PC-3 (cell line): ENCODE data around the gene SLC8A1. TPM values are rescaled to one million over a fixed set of nuclear protein-coding genes. Genes with fewer than 3 reads are reported as not detected.
A peak's percentile ranks its signal among the peaks of the same experiment; 100 is the strongest.

Source experiments
- ATAC-seq: fragments of 200-7000 bp; cut with Tn5 transposase; 2 replicates; pipeline ENCODE4 v1.9.1; 2020; ENCODE audit warnings: mild to moderate bottlenecking, moderate library complexity
- BruUV-seq: library from RNA; stranded (reverse); fragments of 400-500 nt; replicated peaks from 2 replicates; lab custom pipeline; 2021; lab: Mats Ljungman, UMichigan
- CTCF ChIA-PET: fragments of 300-600 bp; sonication (Branson Sonifier 250); formaldehyde crosslinking; loops from one replicate; lab custom pipeline; 2022; ENCODE audit warnings: antibody characterized with exemption; lab: Charles Lee
- POLR2A ChIA-PET: fragments of 300-600 bp; sonication (Branson Sonifier 250); formaldehyde crosslinking; loops from one replicate; lab custom pipeline; 2022; ENCODE audit warnings: antibody characterized with exemption; ENCODE audit not compliant: unreplicated experiment; lab: Charles Lee
- DNase-seq: peaks from one replicate; pipeline ENCODE4 v3.0.0-alpha.2; 2015
- H2AFZ ChIP-seq: fragments of 300-600 bp; sonication (generic); 2 replicates; pipeline ENCODE4 v1.6.0; 2016; ENCODE audit warnings: antibody characterized with exemption, low read length
- H3F3A ChIP-seq: fragments of 300-600 bp; sonication (generic); one replicate; pipeline ENCODE4 v1.6.0; 2017; ENCODE audit warnings: antibody characterized with exemption, low read length, control low read depth, mild to moderate bottlenecking; ENCODE audit not compliant: unreplicated experiment
- H3K27ac ChIP-seq: fragments of 300-600 bp; sonication (generic); 2 replicates; pipeline ENCODE4 v1.5.1; 2016; ENCODE audit warnings: mild to moderate bottlenecking, low read length
- H3K27me3 ChIP-seq: fragments of 300-600 bp; sonication (generic); 2 replicates; pipeline ENCODE4 v1.6.1; 2016; ENCODE audit warnings: low read length, mixed read lengths
- H3K36me3 ChIP-seq: fragments of 300-600 bp; sonication (generic); 2 replicates; pipeline ENCODE4 v1.6.1; 2016; ENCODE audit warnings: low read depth, mixed run types, low read length, mixed read lengths
- H3K4me1 ChIP-seq: fragments of 300-600 bp; sonication (generic); 2 replicates; pipeline ENCODE4 v1.5.1; 2016; ENCODE audit warnings: low read length; ENCODE audit not compliant: insufficient read depth
- H3K4me2 ChIP-seq: fragments of 300-600 bp; sonication (generic); 2 replicates; pipeline ENCODE4 v1.6.0; 2016; ENCODE audit warnings: low read length
- H3K4me3 ChIP-seq: fragments of 300-600 bp; sonication (generic); 2 replicates; pipeline ENCODE4 v1.5.1; 2016; ENCODE audit warnings: mild to moderate bottlenecking, low read length, mixed read lengths
- H3K79me2 ChIP-seq: fragments of 300-600 bp; sonication (generic); 2 replicates; pipeline ENCODE4 v1.6.1; 2017; ENCODE audit warnings: low read length, mixed read lengths
- H3K9ac ChIP-seq: fragments of 300-600 bp; sonication (generic); 2 replicates; pipeline ENCODE4 v1.6.0; 2016; ENCODE audit warnings: mild to moderate bottlenecking, low read length
- H3K9me2 ChIP-seq: fragments of 300-600 bp; sonication (generic); replicated peaks from 2 replicates; pipeline ENCODE4 v1.6.1; 2016; ENCODE audit warnings: mixed run types, low read length, mixed read lengths
- H3K9me3 ChIP-seq: fragments of 300-600 bp; sonication (generic); 2 replicates; pipeline ENCODE4 v1.6.1; 2016; ENCODE audit warnings: low read length, mixed read lengths
- H4K20me1 ChIP-seq: fragments of 300-600 bp; sonication (generic); 2 replicates; pipeline ENCODE4 v1.6.1; 2016; ENCODE audit warnings: low read length, mixed read lengths
- CTCF ChIP-seq: fragments of 300-600 bp; sonication (generic); conservative IDR thresholded peaks from 2 replicates; pipeline ENCODE4 v1.5.1; 2017; ENCODE audit warnings: antibody characterized with exemption, low read depth, mild to moderate bottlenecking, low read length
- EZH2 ChIP-seq: fragments of 300-600 bp; sonication (generic); IDR thresholded peaks from one replicate; pipeline ENCODE4 v1.6.1; 2017; ENCODE audit warnings: antibody characterized with exemption, mild to moderate bottlenecking, low read length; ENCODE audit not compliant: unreplicated experiment
- EZH2phosphoT487 ChIP-seq: fragments of 300-600 bp; sonication (generic); IDR thresholded peaks from 2 replicates; pipeline ENCODE4 v1.6.1; 2018; ENCODE audit warnings: mild to moderate bottlenecking, antibody characterized with exemption, low read length, borderline replicate concordance
- intact Hi-C: fragments of 100-400 bp; cut with micrococcal nuclease; formaldehyde crosslinking; loops from 2 replicates; pipeline ENCODE4 v1.9.0; 2023
- total RNA-seq: library from RNA; depleted of rRNA; stranded (reverse); fragments of >200 nt; gene quantifications from 2 replicates; pipeline ENCODE4 v1.2.3, GENCODE V29; 2014

SLC8A1 gene
- total RNA-seq, 1 experiment from 2014 or later, result 1.3 TPM

DNA sequence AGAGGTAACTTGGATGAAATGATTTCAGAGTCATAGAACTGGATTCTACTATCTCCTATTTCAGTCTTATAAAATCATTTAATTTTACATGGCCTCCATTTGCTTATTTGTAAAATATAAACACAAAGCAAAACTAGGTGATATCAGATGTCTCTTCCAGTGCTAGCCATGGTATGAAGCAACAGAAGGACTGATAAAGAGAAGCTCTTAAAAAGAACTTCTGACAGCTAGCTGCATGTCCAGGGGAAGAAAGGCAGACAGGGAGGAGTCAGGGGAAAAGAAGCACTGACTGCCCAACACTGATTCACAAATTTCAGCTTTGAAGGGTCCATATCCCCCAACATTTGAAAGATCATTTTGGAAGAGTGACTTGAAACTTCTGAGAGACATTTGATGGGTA, 6.4 kb downstream of the SLC8A1 start:
- no peaks in the 10 kb centered on the region for H3K27me3 ChIP-seq
- H4K20me1 ChIP-seq, result no peaks in the 10 kb centered on the region
- no peaks in the 10 kb centered on the region for H3K36me3 ChIP-seq
- no peaks in the 10 kb centered on the region for H3F3A ChIP-seq
- ChIA-PET POLR2A (no interaction called here), CTCF (no interaction called here)
- H3K79me2 ChIP-seq, result no peaks in the 10 kb centered on the region
- H2AFZ ChIP-seq, result no peak overlapping the region
- no peaks in the 10 kb centered on the region for H3K4me1 ChIP-seq
- intact Hi-C loops, result no loop called here
- H3K4me2 ChIP-seq, result no peak overlapping the region
- no peak overlapping the region for H3K27ac ChIP-seq
- BruUV-seq, result no TSS peak
- H3K4me3 ChIP-seq, result no peak overlapping the region
- no peak overlapping the region for H3K9ac ChIP-seq
- DNase-seq (no peak), ATAC-seq (no peak)
- H3K9me3 ChIP-seq, result no peaks in the 10 kb centered on the region
- TF ChIP-seq EZH2 (no peak), CTCF (no peak), EZH2phosphoT487 (no peak)
- H3K9me2 ChIP-seq, result no peaks in the 10 kb centered on the region

DNA sequence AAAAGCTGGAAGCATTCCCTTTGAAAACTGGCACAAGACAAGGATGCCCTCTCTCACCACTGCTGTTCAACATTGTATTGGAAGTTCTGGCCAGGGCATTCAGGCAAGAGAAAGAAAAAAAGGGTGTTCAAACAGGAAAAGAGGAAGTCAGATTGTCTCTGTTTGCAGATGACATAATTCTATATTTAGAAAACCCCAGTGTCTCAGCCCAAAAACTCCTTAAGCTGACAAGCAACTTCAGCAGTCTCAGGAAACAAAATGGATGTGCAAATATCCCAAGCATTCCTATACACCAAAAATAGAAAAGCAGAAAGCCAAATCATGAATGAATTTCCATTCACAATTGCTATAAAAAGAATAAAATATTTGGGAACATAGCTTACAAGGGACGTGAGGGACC, 11.1 kb downstream of the SLC8A1 start:
- ATAC-seq (no peak), DNase-seq (no peak)
- H3K4me3 ChIP-seq, result no peak overlapping the region
- H4K20me1 ChIP-seq, result no peaks in the 10 kb centered on the region
- H3K27me3 ChIP-seq, result no peaks in the 10 kb centered on the region
- H3K4me2 ChIP-seq, result no peak overlapping the region
- H3K36me3 ChIP-seq, result no peaks in the 10 kb centered on the region
- H3K9ac ChIP-seq, result no peak overlapping the region
- H3K9me3 ChIP-seq, result no peaks in the 10 kb centered on the region
- intact Hi-C loops, result no loop called here
- no peak overlapping the region for H2AFZ ChIP-seq
- no peaks in the 10 kb centered on the region for H3K9me2 ChIP-seq
- ChIA-PET CTCF (no interaction called here), POLR2A (interaction anchor here (0.6 kb wide), 1 partner anchor 184 kb away, joined by 3 read pairs; no protein-coding TSS in a partner anchor)
- no peaks in the 10 kb centered on the region for H3F3A ChIP-seq
- BruUV-seq, result no TSS peak
- no peaks in the 10 kb centered on the region for H3K79me2 ChIP-seq
- H3K4me1 ChIP-seq, result peaks cover 10% of the 10 kb centered on the region
- TF ChIP-seq EZH2phosphoT487 (no peak), CTCF (no peak), EZH2 (no peak)
- H3K27ac ChIP-seq, result no peak overlapping the region

DNA sequence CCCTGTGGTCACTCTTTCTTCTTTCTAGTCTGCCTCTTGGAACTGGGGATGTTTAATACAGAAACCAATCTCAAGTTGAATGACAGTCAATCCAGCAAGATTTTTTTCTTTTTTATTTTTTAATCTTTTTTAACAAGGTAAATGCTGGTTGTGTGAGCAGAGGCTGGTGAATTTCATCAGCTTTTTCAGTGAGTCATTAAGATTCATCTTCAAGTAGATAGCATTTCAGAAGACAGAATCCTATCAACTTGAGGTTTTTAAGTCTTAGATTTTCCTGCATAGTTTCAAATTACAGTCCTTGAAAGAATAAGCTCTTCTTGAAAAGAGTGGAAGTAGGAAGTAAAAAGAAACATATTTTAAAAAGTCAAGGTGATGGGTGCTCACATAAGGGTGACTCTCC, 12.4 kb downstream of the SLC8A1 start:
- DNase-seq (peak; percentile 10), ATAC-seq (no peak)
- TF ChIP-seq EZH2 (no peak), CTCF (no peak), EZH2phosphoT487 (no peak)
- H3K4me1 ChIP-seq, result peaks cover 23% of the 10 kb centered on the region
- ChIA-PET CTCF (interaction anchor here (0.6 kb wide), 1 partner anchor 23 kb away, joined by 3 read pairs; no protein-coding TSS in a partner anchor), POLR2A (no interaction called here)
- no peaks in the 10 kb centered on the region for H4K20me1 ChIP-seq
- H3K36me3 ChIP-seq, result no peaks in the 10 kb centered on the region
- intact Hi-C loops, result no loop called here
- H3K4me3 ChIP-seq, result no peak overlapping the region
- no peak overlapping the region for H3K4me2 ChIP-seq
- no peaks in the 10 kb centered on the region for H3K27me3 ChIP-seq
- no peaks in the 10 kb centered on the region for H3K9me3 ChIP-seq
- no peaks in the 10 kb centered on the region for H3K79me2 ChIP-seq
- H3K9me2 ChIP-seq, result no peaks in the 10 kb centered on the region
- H3K27ac ChIP-seq, result no peak overlapping the region
- H3K9ac ChIP-seq, result no peak overlapping the region
- BruUV-seq, result no TSS peak
- no peak overlapping the region for H2AFZ ChIP-seq
- H3F3A ChIP-seq, result peaks cover 2% of the 10 kb centered on the region
